ENCODE results near the gene ACOT13. TPM values are rescaled to one million over a fixed set of nuclear protein-coding genes. Genes with fewer than 3 reads are reported as not detected.
"Not testable (repeated sequence)": the region's sequence is repeated elsewhere in the genome, so short reads cannot be mapped to it uniquely, and the experiment has no call there.

ACOT13 gene
- total and polyA plus RNA-seq, 2 donors (not counting 1 experiment from before 2014, with no cell fraction given) = 3.6 to 6.6 TPM

DNA sequence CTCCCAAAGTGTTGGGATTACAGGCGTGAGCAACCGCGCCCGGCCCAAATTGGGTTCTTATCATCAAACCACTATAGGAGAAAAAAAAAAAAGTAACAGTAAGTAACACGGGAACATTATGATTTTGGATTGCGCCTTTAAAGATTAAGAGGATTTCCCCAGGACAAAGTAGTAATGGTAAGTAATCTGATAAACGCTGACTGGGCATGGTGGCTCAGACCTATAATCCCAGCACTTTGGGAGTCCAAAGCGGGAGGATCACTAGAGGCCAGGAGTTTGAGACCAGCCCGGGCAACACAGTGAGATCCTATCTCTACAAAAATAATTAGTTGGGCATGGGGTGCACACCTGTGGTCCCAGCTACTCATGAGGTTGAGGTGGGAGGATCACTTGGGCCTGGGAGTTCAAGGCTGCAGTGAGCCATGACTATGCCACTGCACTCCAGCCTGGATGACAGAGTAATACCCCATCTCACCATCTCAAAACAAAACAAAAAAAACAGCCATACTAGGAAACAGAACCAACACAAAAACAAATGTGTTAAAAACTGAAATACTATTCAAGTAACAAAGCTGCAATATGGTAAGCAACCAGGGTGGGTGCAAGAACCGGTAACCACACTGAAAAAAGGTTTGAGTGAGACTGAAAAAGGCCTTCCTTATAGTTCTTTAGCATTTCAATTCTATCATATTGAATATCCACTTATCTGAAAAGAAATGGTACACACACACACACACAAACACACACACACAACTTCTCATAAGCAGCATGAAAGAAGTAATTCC lies 43.8 kb downstream of the ACOT13 start:
- Histone ChIP-seq H3K4me2 (replicated peaks; ENCODE audit: low read depth, low read length, poor library complexity, severe bottlenecking) (no peak overlapping the region), H4K20me1 (ENCODE audit: control insufficient read depth, insufficient read depth, low read length, poor library complexity, severe bottlenecking) (peaks cover 80% of the 10 kb centered on the region), H2AFZ (ENCODE audit: insufficient read depth, low read depth, low read length, poor library complexity, severe bottlenecking) (no peak overlapping the region), H3K4me1 (ENCODE audit: control insufficient read depth in 2 of 2, insufficient read depth in 2 of 2, low read length in 2 of 2) (peaks cover 0 to 16% of the 10 kb centered on the region in 2 donors), H3K36me3 (replicated peaks in 1 of 2; ENCODE audit: control extremely low read depth in 1 of 2, control insufficient read depth in 1 of 2, extremely low read depth in 1 of 2, insufficient read depth in 2 of 2, low read length in 1 of 2) (peaks cover 16 to 91% of the 10 kb centered on the region in 2 experiments), H3K9ac (ENCODE audit: low read length) (no peak overlapping the region), H3K27me3 (replicated peaks in 1 of 4; ENCODE audit: control extremely low read depth in 1 of 4, control insufficient read depth in 3 of 4, insufficient read depth in 4 of 4, low read length in 3 of 4) (no peaks in the 10 kb centered on the region), H3K27ac (ENCODE audit: low read length in 2 of 2) (peak overlapping the region in 1 of 2 donors; percentile 8), H3K4me3 (ENCODE audit: control extremely low read depth in 1 of 5, extremely low read depth in 1 of 5, insufficient read depth in 1 of 5, low read depth in 2 of 5, low read length in 4 of 5) (no peak overlapping the region), H3K79me2 (ENCODE audit: control insufficient read depth, insufficient read depth, low read length) (peaks cover 66% of the 10 kb centered on the region), H3K9me3 (ENCODE audit: control extremely low read depth in 1 of 3, control insufficient read depth in 2 of 3, insufficient read depth in 1 of 3, low read length in 2 of 3) (no peaks in the 10 kb centered on the region)
- Mint-ChIP-seq H3K9me3 (ENCODE audit: insufficient read depth) (no peaks in the 10 kb centered on the region), H3K27me3 (no peaks in the 10 kb centered on the region), H3K4me3 (no peak overlapping the region), H3K27ac (no peak overlapping the region), H3K4me1 (peaks cover 49% of the 10 kb centered on the region)
- ChIA-PET POLR2A (no interaction called here), CTCF (no interaction called here)
- no peak for DNase-seq
- WGBS (ENCODE audit: insufficient coverage) = 97% methylated on average over 3 of the region's 10 CpGs
- no peak for TF ChIP-seq EZH2 (IDR thresholded peaks at IDR 0.05; ENCODE audit: borderline replicate concordance, insufficient read depth, low read depth, low read length, poor library complexity, severe bottlenecking)
- no peak for ATAC-seq (ENCODE audit: low read depth)
- intact Hi-C loops (cut with micrococcal nuclease) = no loop called here

DNA sequence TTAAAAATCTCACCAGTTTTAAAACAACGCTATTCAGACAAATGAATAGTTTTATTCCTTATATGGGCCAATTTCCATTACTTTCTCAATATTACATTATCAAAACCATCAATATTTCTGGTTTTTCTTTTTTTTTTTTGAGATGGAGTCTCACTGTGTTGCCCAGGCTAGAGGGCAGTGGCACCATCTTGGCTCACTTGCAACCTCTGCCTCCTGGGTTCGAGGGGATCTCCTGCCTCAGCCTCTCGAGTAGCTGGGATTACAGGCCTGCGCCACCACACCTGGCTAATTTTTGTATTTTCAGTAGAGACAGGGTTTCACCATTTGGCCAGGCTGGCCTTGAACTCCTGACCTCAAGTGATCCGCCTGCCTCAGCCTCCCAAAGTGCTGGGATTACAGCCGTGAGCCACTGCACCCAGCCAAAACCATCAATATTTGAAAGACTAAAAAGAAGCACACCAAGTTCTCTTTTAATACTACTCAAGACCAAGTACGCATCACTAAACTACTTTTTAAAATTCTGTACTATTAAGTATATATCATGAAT lies 49.8 kb downstream of the ACOT13 start:
- H2AFZ ChIP-seq (ENCODE audit: insufficient read depth, low read depth, low read length, poor library complexity, severe bottlenecking); H3K27ac Mint-ChIP-seq; POLR2A ChIA-PET; H3K9me3 ChIP-seq (ENCODE audit: control extremely low read depth in 1 of 3, control insufficient read depth in 2 of 3, insufficient read depth in 1 of 3, low read length in 2 of 3); H3K27me3 ChIP-seq (replicated peaks in 1 of 4; ENCODE audit: control extremely low read depth in 1 of 4, control insufficient read depth in 3 of 4, insufficient read depth in 4 of 4, low read length in 3 of 4); ATAC-seq (ENCODE audit: low read depth); H3K27me3 Mint-ChIP-seq; H3K4me3 ChIP-seq (ENCODE audit: control extremely low read depth in 1 of 5, extremely low read depth in 1 of 5, insufficient read depth in 1 of 5, low read depth in 2 of 5, low read length in 4 of 5); DNase-seq; H3K9me3 Mint-ChIP-seq (ENCODE audit: insufficient read depth); intact Hi-C loops (cut with micrococcal nuclease); H3K9ac ChIP-seq (ENCODE audit: low read length): not testable (repeated sequence)
- peaks cover 18 to 66% of the 10 kb centered on the region in 2 experiments for H3K36me3 ChIP-seq (replicated peaks in 1 of 2; ENCODE audit: control extremely low read depth in 1 of 2, control insufficient read depth in 1 of 2, extremely low read depth in 1 of 2, insufficient read depth in 2 of 2, low read length in 1 of 2)
- CTCF ChIA-PET = interaction anchor here (1.3 to 3.1 kb wide), 2 partner anchors 34 to 135 kb away, joined by 3 to 11 read pairs; no protein-coding TSS in a partner anchor
- H3K27ac ChIP-seq (ENCODE audit: low read length in 2 of 2) = peak overlapping the region in 1 of 2 donors; percentile 5
- peaks cover 62% of the 10 kb centered on the region for H4K20me1 ChIP-seq (ENCODE audit: control insufficient read depth, insufficient read depth, low read length, poor library complexity, severe bottlenecking)
- peak overlapping the region; percentile 37 for H3K4me3 Mint-ChIP-seq
- peak overlapping the region; percentile 83 for H3K4me2 ChIP-seq (replicated peaks; ENCODE audit: low read depth, low read length, poor library complexity, severe bottlenecking)
- peaks cover 86% of the 10 kb centered on the region for H3K79me2 ChIP-seq (ENCODE audit: control insufficient read depth, insufficient read depth, low read length)
- peaks cover 72% of the 10 kb centered on the region for H3K4me1 Mint-ChIP-seq
- WGBS (ENCODE audit: insufficient coverage) = 92% methylated on average over 5 of the region's 7 CpGs
- H3K4me1 ChIP-seq (ENCODE audit: control insufficient read depth in 2 of 2, insufficient read depth in 2 of 2, low read length in 2 of 2) = peaks cover 35 to 47% of the 10 kb centered on the region in 2 donors
